Colonic mucosa (tissue), 4 donors: Measurements from ENCODE around the gene ST8SIA6. TPM values are rescaled to one million over a fixed set of nuclear protein-coding genes. Genes with fewer than 3 reads are reported as not detected.

Experiments used
- DNase-seq: peaks from one replicate; pipeline ENCODE4 v3.0.0-alpha.2; 2020
- H3K27ac ChIP-seq: fragments of 200-600 bp; one replicate; pipeline ENCODE4 v1.8.0; 2021
- H3K27me3 ChIP-seq: fragments of 200-600 bp; one replicate; pipeline ENCODE4 v1.8.0; 2021
- H3K36me3 ChIP-seq: fragments of 200-600 bp; one replicate; pipeline ENCODE4 v1.8.0; 2021
- H3K4me1 ChIP-seq: fragments of 200-600 bp; one replicate; pipeline ENCODE4 v1.8.0; 2021; ENCODE audit warnings: mild to moderate bottlenecking
- H3K4me3 ChIP-seq: fragments of 200-600 bp; one replicate; pipeline ENCODE4 v1.8.0; 2021
- H3K9ac ChIP-seq, 2 donors: one replicate each; pipeline ENCODE4 v1.7.0; 2013; ENCODE audit warnings: control low read depth in 2 of 2, low read depth in 2 of 2, low read length in 2 of 2
- H3K9me3 ChIP-seq: fragments of 200-600 bp; one replicate; pipeline ENCODE4 v1.8.0; 2021
- CTCF ChIP-seq: fragments of 200-600 bp; IDR thresholded peaks from one replicate; pipeline ENCODE4 v1.8.0; 2022; ENCODE audit warnings: antibody characterized with exemption, mild to moderate bottlenecking
- intact Hi-C: fragments of 100-400 bp; cut with DNase I; formaldehyde crosslinking; loops from one replicate; pipeline ENCODE4 v1.14.1; 2022
- total RNA-seq, 2 donors: library from RNA; stranded (reverse); fragmentation: NEBNext Ultra II Directional in 1 of 2; extraction: Animal tissue kit (Norgen Biotek cat#: 25700) in 1 of 2; gene quantifications; one replicate each; pipeline ENCODE4 v1.2.1, GENCODE V29; 2021
- donor health status: healthy.
- donor health status: DM: no; HTN: no; CAD: no.
- donor health status: DM: no; HTN: no; CAD: no.

ST8SIA6 gene
- total RNA-seq, 2 donors from 2014 or later: 0.94 to 3.5 TPM

GRCh38 chr10:17494626-17495260 lies 40.3 kb upstream of the ST8SIA6 start:
- H3K27ac ChIP-seq: no peak overlapping the region
- no peaks in the 10 kb centered on the region for H3K36me3 ChIP-seq
- no peaks in the 10 kb centered on the region for H3K9me3 ChIP-seq
- no peak overlapping the region for H3K4me3 ChIP-seq
- no peak overlapping the region for H3K9ac ChIP-seq
- no peak for TF ChIP-seq CTCF
- no peak for DNase-seq
- intact Hi-C loops: no loop called here
- no peaks in the 10 kb centered on the region for H3K27me3 ChIP-seq
- no peaks in the 10 kb centered on the region for H3K4me1 ChIP-seq

GRCh38 chr10:17488848-17489247 lies 34.5 kb upstream of the ST8SIA6 start:
- Histone ChIP-seq H3K27me3 (no peaks in the 10 kb centered on the region), H3K36me3 (no peaks in the 10 kb centered on the region), H3K27ac (no peak overlapping the region), H3K4me1 (no peaks in the 10 kb centered on the region), H3K4me3 (no peak overlapping the region), H3K9me3 (no peaks in the 10 kb centered on the region), H3K9ac (no peak overlapping the region)
- intact Hi-C loops: no loop called here
- DNase-seq: no peak
- TF ChIP-seq CTCF: no peak

GRCh38 chr10:17483079-17483478 lies 28.7 kb upstream of the ST8SIA6 start:
- no peaks in the 10 kb centered on the region for H3K9me3 ChIP-seq
- no peak overlapping the region for H3K27ac ChIP-seq
- H3K4me1 ChIP-seq: no peaks in the 10 kb centered on the region
- no peak for TF ChIP-seq CTCF
- DNase-seq: no peak
- no peak overlapping the region for H3K4me3 ChIP-seq
- H3K9ac ChIP-seq: no peak overlapping the region
- no peaks in the 10 kb centered on the region for H3K36me3 ChIP-seq
- no peaks in the 10 kb centered on the region for H3K27me3 ChIP-seq
- intact Hi-C loops: no loop called here

GRCh38 chr10:17479822-17480221 lies 25.4 kb upstream of the ST8SIA6 start:
- intact Hi-C loops: no loop called here
- no peak for DNase-seq
- no peaks in the 10 kb centered on the region for H3K4me1 ChIP-seq
- H3K36me3 ChIP-seq: no peaks in the 10 kb centered on the region
- H3K9me3 ChIP-seq: no peaks in the 10 kb centered on the region
- H3K9ac ChIP-seq: no peak overlapping the region
- H3K27me3 ChIP-seq: no peaks in the 10 kb centered on the region
- no peak overlapping the region for H3K27ac ChIP-seq
- no peak overlapping the region for H3K4me3 ChIP-seq
- no peak for TF ChIP-seq CTCF

GRCh38 chr10:17479015-17479615 lies 24.7 kb upstream of the ST8SIA6 start:
- H3K9me3 ChIP-seq: no peaks in the 10 kb centered on the region

More at GRCh38 chr10:17479015-17479615, 24.7 kb upstream of the ST8SIA6 start:
- no peak for TF ChIP-seq CTCF
- no peak for DNase-seq
- Histone ChIP-seq H3K9ac (no peak overlapping the region), H3K4me3 (no peak overlapping the region), H3K27ac (no peak overlapping the region), H3K27me3 (no peaks in the 10 kb centered on the region), H3K36me3 (no peaks in the 10 kb centered on the region), H3K4me1 (no peaks in the 10 kb centered on the region)
- intact Hi-C loops: no loop called here
